ENCODE results near the gene NEK1. TPM values are rescaled to one million over a fixed set of nuclear protein-coding genes. Genes with fewer than 3 reads are reported as not detected.

The NEK1 gene
- total and polyA plus RNA-seq, 8 donors = 2.1 to 8.3 (median 4.1) TPM

- intact Hi-C loops (cut with DNase I) = no loop called here
- no peak for FAIRE-seq
- Histone ChIP-seq H3K4me1 (no peaks in the 10 kb centered on the region), H3K27ac (no peak overlapping the region), H3K36me3 (no peaks in the 10 kb centered on the region), H3K9me3 (no peaks in the 10 kb centered on the region), H3K4me3 (no peak overlapping the region), H3K27me3 (no peaks in the 10 kb centered on the region)
- no peak for DNase-seq
- TF ChIP-seq, protein P1, sequence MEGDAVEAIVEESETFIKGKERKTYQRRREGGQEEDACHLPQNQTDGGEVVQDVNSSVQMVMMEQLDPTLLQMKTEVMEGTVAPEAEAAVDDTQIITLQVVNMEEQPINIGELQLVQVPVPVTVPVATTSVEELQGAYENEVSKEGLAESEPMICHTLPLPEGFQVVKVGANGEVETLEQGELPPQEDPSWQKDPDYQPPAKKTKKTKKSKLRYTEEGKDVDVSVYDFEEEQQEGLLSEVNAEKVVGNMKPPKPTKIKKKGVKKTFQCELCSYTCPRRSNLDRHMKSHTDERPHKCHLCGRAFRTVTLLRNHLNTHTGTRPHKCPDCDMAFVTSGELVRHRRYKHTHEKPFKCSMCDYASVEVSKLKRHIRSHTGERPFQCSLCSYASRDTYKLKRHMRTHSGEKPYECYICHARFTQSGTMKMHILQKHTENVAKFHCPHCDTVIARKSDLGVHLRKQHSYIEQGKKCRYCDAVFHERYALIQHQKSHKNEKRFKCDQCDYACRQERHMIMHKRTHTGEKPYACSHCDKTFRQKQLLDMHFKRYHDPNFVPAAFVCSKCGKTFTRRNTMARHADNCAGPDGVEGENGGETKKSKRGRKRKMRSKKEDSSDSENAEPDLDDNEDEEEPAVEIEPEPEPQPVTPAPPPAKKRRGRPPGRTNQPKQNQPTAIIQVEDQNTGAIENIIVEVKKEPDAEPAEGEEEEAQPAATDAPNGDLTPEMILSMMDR (IDR thresholded peaks at IDR 0.05) = no peak
- ATAC-seq = no peak
- WGBS, 2 donors = 49 to 56% methylated on average over 3 of the region's 3 CpGs
Measured at GRCh38 chr4:169361756-169362155, 250.6 kb downstream of the NEK1 start.

- 84 to 91% methylated on average over 3 of the region's 3 CpGs for WGBS, 2 donors
- Histone ChIP-seq H3K9me3 (no peaks in the 10 kb centered on the region), H3K4me1 (no peaks in the 10 kb centered on the region), H3K4me3 (no peak overlapping the region), H3K36me3 (no peaks in the 10 kb centered on the region), H3K27me3 (no peaks in the 10 kb centered on the region), H3K27ac (no peak overlapping the region)
- ATAC-seq = no peak
- intact Hi-C loops (cut with DNase I) = no loop called here
- DNase-seq = no peak
- peak; percentile 5 for FAIRE-seq
- TF ChIP-seq, protein P1 (IDR thresholded peaks at IDR 0.05) = no peak
Measured at GRCh38 chr4:169359961-169360360, 252.4 kb downstream of the NEK1 start.

GRCh38 chr4:169352360-169352759 lies 260.0 kb downstream of the NEK1 start:
- no peaks in the 10 kb centered on the region for H3K9me3 ChIP-seq
- 86 to 87% methylated on average over 3 of the region's 3 CpGs for WGBS, 2 donors
- peaks cover 0 to 7% (median 6%) of the 10 kb centered on the region in 3 donors for H3K4me1 ChIP-seq
- intact Hi-C loops (cut with DNase I) = no loop called here
- FAIRE-seq (no peak), DNase-seq (no peak), ATAC-seq (no peak)
- no peaks in the 10 kb centered on the region for H3K27me3 ChIP-seq
- H3K36me3 ChIP-seq = no peaks in the 10 kb centered on the region
- H3K27ac ChIP-seq = peak overlapping the region in 1 of 4 donors; percentile 3
- no peak overlapping the region for H3K4me3 ChIP-seq
- TF ChIP-seq, protein P1 (IDR thresholded peaks at IDR 0.05) = no peak

DNA sequence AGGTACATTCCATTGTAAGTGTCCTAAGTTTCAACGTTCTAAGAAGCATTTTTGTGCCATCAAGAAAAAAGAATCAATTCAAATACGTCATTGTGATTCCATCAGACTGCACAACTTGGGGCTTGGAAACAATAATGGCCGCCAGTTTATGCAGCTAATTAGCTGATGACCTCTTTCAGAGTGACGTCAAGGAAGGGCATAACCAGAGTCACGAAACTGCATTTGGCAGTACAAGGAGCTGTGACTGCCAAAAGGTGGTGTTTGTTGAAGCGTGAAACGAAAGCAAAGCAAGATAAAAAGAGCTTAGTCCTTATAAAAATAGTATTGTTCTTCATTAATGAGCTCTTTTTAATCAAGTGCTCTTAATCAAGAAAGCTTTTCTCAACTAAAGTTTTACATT lies 260.5 kb downstream of the NEK1 start:
- peak overlapping the region in 1 of 4 donors; percentile 3 for H3K27ac ChIP-seq
- DNase-seq (peak in 4 of 6 donors; percentile 36 to 63 (median 54)), ATAC-seq (peak; percentile 94 to 98 (median 96))

DNA sequence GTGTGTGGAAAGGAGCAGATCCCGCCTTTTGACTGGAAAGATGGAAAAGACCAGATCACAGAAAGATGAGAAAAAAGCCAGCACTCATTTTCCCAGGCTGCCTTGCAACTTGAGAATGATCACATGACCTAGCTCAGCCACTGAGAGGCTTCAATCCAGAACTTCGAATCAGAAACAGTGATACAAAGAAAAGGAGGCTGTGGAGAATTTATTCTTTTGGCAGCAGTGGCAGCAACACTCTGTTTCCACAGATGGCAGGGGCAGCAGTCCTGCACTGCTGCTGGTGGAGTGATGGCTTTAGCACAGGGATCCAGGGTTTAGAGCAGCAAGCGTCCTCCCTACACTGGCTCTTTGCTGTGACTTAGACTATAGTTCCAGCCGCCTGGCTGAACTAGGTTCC lies 263.8 kb downstream of the NEK1 start:
- H3K4me1 ChIP-seq = peaks cover 0 to 7% (median 6%) of the 10 kb centered on the region in 3 donors
- 90 to 93% methylated on average over 4 of the region's 4 CpGs for WGBS, 2 donors
- H3K36me3 ChIP-seq = no peaks in the 10 kb centered on the region
- intact Hi-C loops (cut with DNase I) = no loop called here
- H3K27me3 ChIP-seq = no peaks in the 10 kb centered on the region
- no peaks in the 10 kb centered on the region for H3K9me3 ChIP-seq
- TF ChIP-seq, protein P1 (IDR thresholded peaks at IDR 0.05) = no peak
- DNase-seq (no peak), ATAC-seq (no peak), FAIRE-seq (no peak)
- no peak overlapping the region for H3K4me3 ChIP-seq
- no peak overlapping the region for H3K27ac ChIP-seq

More for the DNA sequence above, 260.5 kb downstream of the NEK1 start:
- no peak for FAIRE-seq
- no peak overlapping the region for H3K4me3 ChIP-seq
- 10 to 13% methylated on average over 7 of the region's 7 CpGs for WGBS, 2 donors
- no peaks in the 10 kb centered on the region for H3K27me3 ChIP-seq
- peaks cover 0 to 7% (median 6%) of the 10 kb centered on the region in 3 donors for H3K4me1 ChIP-seq
- no peaks in the 10 kb centered on the region for H3K36me3 ChIP-seq
- TF ChIP-seq, protein P1 (IDR thresholded peaks at IDR 0.05) = no peak
- H3K9me3 ChIP-seq = no peaks in the 10 kb centered on the region
- intact Hi-C loops (cut with DNase I) = no loop called here

All from pancreas (tissue), 10 donors.